ENCODE results near the gene VWA3A. TPM values are rescaled to one million over a fixed set of nuclear protein-coding genes. Genes with fewer than 3 reads are reported as not detected.
"Not testable (repeated sequence)": the region's sequence is repeated elsewhere in the genome, so short reads cannot be mapped to it uniquely, and the experiment has no call there.

Gene VWA3A
- polyA plus RNA-seq, 2 of the 4 experiments (the other 2 are of a cell fraction), result 0.17 TPM; not detected in 1

GRCh38 chr16:22103441-22103840, 11.1 kb downstream of the VWA3A start (continued):
- TF ChIP-seq E2F6 (IDR thresholded peaks at IDR 0.05; ENCODE audit: borderline replicate concordance, low read depth) (no peak), HOXA7 (CRISPR knock-in tag; IDR thresholded peaks at IDR 0.05) (no peak), HEYL (CRISPR knock-in tag; IDR thresholded peaks at IDR 0.05) (no peak)

GRCh38 chr16:22109258-22109898, 17.0 kb downstream of the VWA3A start:
- Histone ChIP-seq H3K27ac (no peak overlapping the region), H3K4me3 (no peak overlapping the region), H3K9me3 (no peaks in the 10 kb centered on the region), H3K4me1 (no peaks in the 10 kb centered on the region), H3K4me2 (no peak overlapping the region)
- 5% methylated on average over 4 of the region's 4 CpGs for WGBS (ENCODE audit: missing lambda C conversion rate)
- TF ChIP-seq NR3C1 (IDR thresholded peaks at IDR 0.05) (no peak), HEYL (CRISPR knock-in tag; IDR thresholded peaks at IDR 0.05) (no peak), CHD4 (IDR thresholded peaks at IDR 0.05; ENCODE audit: borderline replicate concordance) (no peak), MYC (IDR thresholded peaks at IDR 0.05; ENCODE audit: borderline replicate concordance, low read length) (no peak), EHMT2 (IDR thresholded peaks at IDR 0.05; ENCODE audit: low read depth) (no peak), ATOH8 (CRISPR knock-in tag; IDR thresholded peaks at IDR 0.05; ENCODE audit: low read depth) (no peak), EHF (CRISPR knock-in tag; IDR thresholded peaks at IDR 0.05) (no peak), HES2 (IDR thresholded peaks at IDR 0.05) (no peak), ZNF302 (CRISPR knock-in tag; IDR thresholded peaks at IDR 0.05) (no peak), JUNB (IDR thresholded peaks at IDR 0.05) (no peak), ZFP36 (IDR thresholded peaks at IDR 0.05; ENCODE audit: borderline replicate concordance, partially characterized antibody) (no peak), CHD2 (IDR thresholded peaks at IDR 0.05; ENCODE audit: low read length, partially characterized antibody) (no peak), REST (IDR thresholded peaks at IDR 0.05) (no peak), MAX (IDR thresholded peaks at IDR 0.05) (no peak), MAZ (IDR thresholded peaks at IDR 0.05; ENCODE audit: borderline replicate concordance, low read depth, low read length) (no peak), POLR2A (IDR thresholded peaks at IDR 0.05; ENCODE audit: low read length) (no peak), HMGXB4 (CRISPR knock-in tag; IDR thresholded peaks at IDR 0.05; ENCODE audit: borderline replicate concordance) (no peak)
- no peak for ATAC-seq
- no peak for FAIRE-seq
- CTCF ChIA-PET, result interaction anchor here (0.6 to 3.5 kb wide), 8 partner anchors 8 to 525 kb away, joined by 3 to 13 read pairs (median 4); no protein-coding TSS in a partner anchor
- no peak for DNase-seq (ENCODE audit: low read depth in 1 of 2, low spot score in 1 of 2)
- POLR2A ChIA-PET, result no interaction called here

- H3K4me2 ChIP-seq; H3K4me1 ChIP-seq; H3K9me3 ChIP-seq; FAIRE-seq; DNase-seq (ENCODE audit: low read depth in 1 of 2, low spot score in 1 of 2); ATAC-seq; H3K4me3 ChIP-seq; POLR2A ChIA-PET; H3K27ac ChIP-seq: not testable (repeated sequence)
- WGBS (ENCODE audit: missing lambda C conversion rate), result 34% methylated on average over 5 of the region's 5 CpGs
- CTCF ChIA-PET, result interaction anchor here (0.8 to 3.5 kb wide), 3 partner anchors 10 to 428 kb away, joined by 3 to 12 read pairs (median 3); no protein-coding TSS in a partner anchor
Observed at GRCh38 chr16:22111629-22112028, 19.3 kb downstream of the VWA3A start.

All from A549 (cell line).